Measurements from ENCODE around the gene CDK4. TPM values are rescaled to one million over a fixed set of nuclear protein-coding genes. Genes with fewer than 3 reads are reported as not detected.

The CDK4 gene
- total and polyA plus RNA-seq, 8 donors: 26.3 to 113 (median 50.5) TPM

GRCh38 chr12:57726151-57726883 is 25.8 kb downstream of the CDK4 start:
- Histone ChIP-seq H3K9me3 (no peaks in the 10 kb centered on the region), H3K4me3 (peak overlapping the region; percentile 55 to 68 (median 60)), H3K36me3 (peaks cover under 1 to 39% (median 13%) of the 10 kb centered on the region in 4 donors), H3K27me3 (peaks cover 0 to 67% (median 0%) of the 10 kb centered on the region in 3 donors), H3K27ac (peak overlapping the region; percentile 10 to 75 (median 67)), H3K4me1 (peaks cover 19 to 27% (median 22%) of the 10 kb centered on the region in 4 donors)
- intact Hi-C loops (cut with DNase I; ENCODE audit: low total_unique reads): no loop called here
- 12 to 29% (median 16%) methylated on average over 35 to 79 of the region's 79 CpGs for WGBS, 5 donors
- peak; percentile 74 to 94 for DNase-seq
- TF ChIP-seq CTCF (IDR thresholded peaks at IDR 0.05) (peak in 5 of 7 experiments; percentile 33 to 68 (median 50)), POLR2A (IDR thresholded peaks at IDR 0.05) (no peak), EP300 (IDR thresholded peaks at IDR 0.05) (no peak), POLR2AphosphoS5 (IDR thresholded peaks at IDR 0.05) (peak in 1 of 3 donors; percentile 2)

- peaks cover 0 to 62% (median 0%) of the 10 kb centered on the region in 3 donors for H3K27me3 ChIP-seq
- H3K4me3 ChIP-seq: peak overlapping the region; percentile 55 to 68 (median 60)
- WGBS, 5 donors: 10 to 58% (median 19%) methylated on average over 2 to 10 of the region's 10 CpGs
- TF ChIP-seq POLR2AphosphoS5 (IDR thresholded peaks at IDR 0.05): no peak
- no peak for TF ChIP-seq CTCF (IDR thresholded peaks at IDR 0.05)
- no peak for TF ChIP-seq POLR2A (IDR thresholded peaks at IDR 0.05)
- TF ChIP-seq EP300 (IDR thresholded peaks at IDR 0.05): no peak
- no peaks in the 10 kb centered on the region for H3K9me3 ChIP-seq
- H3K4me1 ChIP-seq: peaks cover 19 to 27% (median 22%) of the 10 kb centered on the region in 4 donors
- intact Hi-C loops (cut with DNase I; ENCODE audit: low total_unique reads): no loop called here
- no peak for DNase-seq
- H3K27ac ChIP-seq: peak overlapping the region in 3 of 5 donors; percentile 65 to 75 (median 67)
- H3K36me3 ChIP-seq: peaks cover 6 to 40% (median 18%) of the 10 kb centered on the region in 4 donors
Measured at GRCh38 chr12:57725851-57726150, 26.3 kb downstream of the CDK4 start.

GRCh38 chr12:57724936-57725740 is 27.0 kb downstream of the CDK4 start:
- WGBS, 5 donors: 40 to 68% (median 52%) methylated on average over 8 to 11 of the region's 11 CpGs
- peaks cover 19 to 27% (median 22%) of the 10 kb centered on the region in 4 donors for H3K4me1 ChIP-seq
- H3K27ac ChIP-seq: no peak overlapping the region
- peaks cover 13 to 40% (median 25%) of the 10 kb centered on the region in 4 donors for H3K36me3 ChIP-seq
- no peak overlapping the region for H3K4me3 ChIP-seq
- TF ChIP-seq POLR2AphosphoS5 (IDR thresholded peaks at IDR 0.05) (no peak), EP300 (IDR thresholded peaks at IDR 0.05) (no peak), CTCF (IDR thresholded peaks at IDR 0.05) (no peak), POLR2A (IDR thresholded peaks at IDR 0.05) (no peak)
- DNase-seq: peak in 1 of 2 donors; percentile 15
- H3K9me3 ChIP-seq: no peaks in the 10 kb centered on the region
- H3K27me3 ChIP-seq: peaks cover 0 to 55% (median 0%) of the 10 kb centered on the region in 3 donors
- intact Hi-C loops (cut with DNase I; ENCODE audit: low total_unique reads): no loop called here

Measured in stomach (tissue), 9 donors.